ENCODE data around the gene SNAP47.

DNA sequence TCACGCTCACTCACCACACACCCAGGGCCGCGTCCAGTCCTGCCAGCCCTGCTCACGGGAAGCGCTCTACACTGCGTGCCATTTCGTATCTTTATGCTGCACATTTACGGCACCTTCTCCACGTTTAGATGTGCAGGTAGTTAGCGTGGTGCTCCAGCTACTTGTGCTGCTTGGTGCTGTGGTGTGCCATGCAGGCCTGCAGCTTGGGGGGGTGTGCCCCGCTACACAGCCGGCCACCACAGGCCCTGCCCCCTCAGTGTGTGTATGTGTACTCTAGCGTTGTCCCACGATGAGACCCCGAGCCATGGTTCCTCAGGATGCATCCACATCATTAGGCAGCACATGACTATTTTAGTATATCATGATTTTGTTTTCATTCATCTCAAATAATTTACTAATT lies 38.3 kb downstream of the SNAP47 start:
- TF ChIP-seq, protein P1, sequence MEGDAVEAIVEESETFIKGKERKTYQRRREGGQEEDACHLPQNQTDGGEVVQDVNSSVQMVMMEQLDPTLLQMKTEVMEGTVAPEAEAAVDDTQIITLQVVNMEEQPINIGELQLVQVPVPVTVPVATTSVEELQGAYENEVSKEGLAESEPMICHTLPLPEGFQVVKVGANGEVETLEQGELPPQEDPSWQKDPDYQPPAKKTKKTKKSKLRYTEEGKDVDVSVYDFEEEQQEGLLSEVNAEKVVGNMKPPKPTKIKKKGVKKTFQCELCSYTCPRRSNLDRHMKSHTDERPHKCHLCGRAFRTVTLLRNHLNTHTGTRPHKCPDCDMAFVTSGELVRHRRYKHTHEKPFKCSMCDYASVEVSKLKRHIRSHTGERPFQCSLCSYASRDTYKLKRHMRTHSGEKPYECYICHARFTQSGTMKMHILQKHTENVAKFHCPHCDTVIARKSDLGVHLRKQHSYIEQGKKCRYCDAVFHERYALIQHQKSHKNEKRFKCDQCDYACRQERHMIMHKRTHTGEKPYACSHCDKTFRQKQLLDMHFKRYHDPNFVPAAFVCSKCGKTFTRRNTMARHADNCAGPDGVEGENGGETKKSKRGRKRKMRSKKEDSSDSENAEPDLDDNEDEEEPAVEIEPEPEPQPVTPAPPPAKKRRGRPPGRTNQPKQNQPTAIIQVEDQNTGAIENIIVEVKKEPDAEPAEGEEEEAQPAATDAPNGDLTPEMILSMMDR (IDR thresholded peaks at IDR 0.05) = no peak
- TF ChIP-seq TP53 (CRISPR knock-in tag; IDR thresholded peaks at IDR 0.05) = no peak
- no peak for TF ChIP-seq POLR2A (IDR thresholded peaks at IDR 0.05; ENCODE audit: low read length)
- TF ChIP-seq, protein P2, sequence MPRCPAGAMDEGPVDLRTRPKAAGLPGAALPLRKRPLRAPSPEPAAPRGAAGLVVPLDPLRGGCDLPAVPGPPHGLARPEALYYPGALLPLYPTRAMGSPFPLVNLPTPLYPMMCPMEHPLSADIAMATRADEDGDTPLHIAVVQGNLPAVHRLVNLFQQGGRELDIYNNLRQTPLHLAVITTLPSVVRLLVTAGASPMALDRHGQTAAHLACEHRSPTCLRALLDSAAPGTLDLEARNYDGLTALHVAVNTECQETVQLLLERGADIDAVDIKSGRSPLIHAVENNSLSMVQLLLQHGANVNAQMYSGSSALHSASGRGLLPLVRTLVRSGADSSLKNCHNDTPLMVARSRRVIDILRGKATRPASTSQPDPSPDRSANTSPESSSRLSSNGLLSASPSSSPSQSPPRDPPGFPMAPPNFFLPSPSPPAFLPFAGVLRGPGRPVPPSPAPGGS (IDR thresholded peaks at IDR 0.05) = no peak
- TF ChIP-seq RFX5 (IDR thresholded peaks at IDR 0.05) = no peak
- TF ChIP-seq RNF2 (IDR thresholded peaks at IDR 0.05; ENCODE audit: borderline replicate concordance, low read depth) = no peak
- TF ChIP-seq, protein P3, sequence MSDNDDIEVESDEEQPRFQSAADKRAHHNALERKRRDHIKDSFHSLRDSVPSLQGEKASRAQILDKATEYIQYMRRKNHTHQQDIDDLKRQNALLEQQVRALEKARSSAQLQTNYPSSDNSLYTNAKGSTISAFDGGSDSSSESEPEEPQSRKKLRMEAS (IDR thresholded peaks at IDR 0.05) = no peak
- TF ChIP-seq ZSCAN20 (CRISPR knock-in tag; IDR thresholded peaks at IDR 0.05) = no peak
- TF ChIP-seq RAD21 (conservative IDR thresholded peaks at IDR 0.05 in 1 of 2, IDR thresholded peaks at IDR 0.05 in 1 of 2) = no peak
- TF ChIP-seq CHD2 (IDR thresholded peaks at IDR 0.05; ENCODE audit: low read length, partially characterized antibody) = no peak
- TF ChIP-seq, protein P4, sequence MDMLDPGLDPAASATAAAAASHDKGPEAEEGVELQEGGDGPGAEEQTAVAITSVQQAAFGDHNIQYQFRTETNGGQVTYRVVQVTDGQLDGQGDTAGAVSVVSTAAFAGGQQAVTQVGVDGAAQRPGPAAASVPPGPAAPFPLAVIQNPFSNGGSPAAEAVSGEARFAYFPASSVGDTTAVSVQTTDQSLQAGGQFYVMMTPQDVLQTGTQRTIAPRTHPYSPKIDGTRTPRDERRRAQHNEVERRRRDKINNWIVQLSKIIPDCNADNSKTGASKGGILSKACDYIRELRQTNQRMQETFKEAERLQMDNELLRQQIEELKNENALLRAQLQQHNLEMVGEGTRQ (IDR thresholded peaks at IDR 0.05) = no peak
- TF ChIP-seq FOSL2 (IDR thresholded peaks at IDR 0.05) = no peak
- no peak for TF ChIP-seq FOSL2 (CRISPR knock-in tag; IDR thresholded peaks at IDR 0.05)
- no peak for TF ChIP-seq ZNF302 (CRISPR knock-in tag; IDR thresholded peaks at IDR 0.05)
- TF ChIP-seq EP300 (IDR thresholded peaks at IDR 0.05) = no peak
